ENCODE data around the gene ADPRHL1.

- TF ChIP-seq, protein P1, sequence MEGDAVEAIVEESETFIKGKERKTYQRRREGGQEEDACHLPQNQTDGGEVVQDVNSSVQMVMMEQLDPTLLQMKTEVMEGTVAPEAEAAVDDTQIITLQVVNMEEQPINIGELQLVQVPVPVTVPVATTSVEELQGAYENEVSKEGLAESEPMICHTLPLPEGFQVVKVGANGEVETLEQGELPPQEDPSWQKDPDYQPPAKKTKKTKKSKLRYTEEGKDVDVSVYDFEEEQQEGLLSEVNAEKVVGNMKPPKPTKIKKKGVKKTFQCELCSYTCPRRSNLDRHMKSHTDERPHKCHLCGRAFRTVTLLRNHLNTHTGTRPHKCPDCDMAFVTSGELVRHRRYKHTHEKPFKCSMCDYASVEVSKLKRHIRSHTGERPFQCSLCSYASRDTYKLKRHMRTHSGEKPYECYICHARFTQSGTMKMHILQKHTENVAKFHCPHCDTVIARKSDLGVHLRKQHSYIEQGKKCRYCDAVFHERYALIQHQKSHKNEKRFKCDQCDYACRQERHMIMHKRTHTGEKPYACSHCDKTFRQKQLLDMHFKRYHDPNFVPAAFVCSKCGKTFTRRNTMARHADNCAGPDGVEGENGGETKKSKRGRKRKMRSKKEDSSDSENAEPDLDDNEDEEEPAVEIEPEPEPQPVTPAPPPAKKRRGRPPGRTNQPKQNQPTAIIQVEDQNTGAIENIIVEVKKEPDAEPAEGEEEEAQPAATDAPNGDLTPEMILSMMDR (IDR thresholded peaks at IDR 0.05): no peak
- TF ChIP-seq EZH2 (IDR thresholded peaks at IDR 0.05; ENCODE audit: borderline replicate concordance, insufficient read depth, low read depth, low read length, poor library complexity, severe bottlenecking): no peak
These were observed 35.0 kb upstream of the ADPRHL1 start for GRCh38 chr13:113488283-113488682.
